Peyer's patch (tissue), 4 donors: Measurements from ENCODE around the gene IL21R. TPM values are rescaled to one million over a fixed set of nuclear protein-coding genes. Genes with fewer than 3 reads are reported as not detected.

Source experiments
- DNase-seq, 3 donors: peaks; one replicate each; pipeline ENCODE4 v3.0.0-alpha.2; 2017 to 2019
- H3K27ac ChIP-seq, 4 donors: fragments of 200-600 bp; sonication (generic); one replicate each; pipeline ENCODE4 v1.5.1; 2016 to 2019
- H3K27me3 ChIP-seq, 2 donors: fragments of 200-600 bp; sonication (generic); one replicate each; pipeline ENCODE4 v1.5.1; 2019
- H3K36me3 ChIP-seq, 3 donors: fragments of 200-600 bp; sonication (generic); one replicate each; pipeline ENCODE4 v1.5.1; 2016 to 2019
- H3K4me1 ChIP-seq, 4 donors: fragments of 200-600 bp; sonication (generic); one replicate each; pipeline ENCODE4 v1.5.1; 2016 to 2019
- H3K4me3 ChIP-seq, 4 donors: fragments of 200-600 bp; sonication (generic); 1 replicate in 3 of 4; 2 replicates in 1 of 4; pipeline ENCODE4 v1.5.1; 2016 to 2019; ENCODE audit warnings: mild to moderate bottlenecking in 1 of 4
- H3K9me3 ChIP-seq, 4 donors: fragments of 200-600 bp; sonication (generic); one replicate each; pipeline ENCODE4 v1.5.1; 2016 to 2019; ENCODE audit warnings: mild to moderate bottlenecking in 1 of 4
- POLR2A ChIP-seq, 2 donors: fragments of 450-650 bp; IDR thresholded peaks; one replicate each; pipeline ENCODE4 v1.5.1; 2017; ENCODE audit warnings: antibody characterized with exemption in 2 of 2, mild to moderate bottlenecking in 2 of 2, moderate library complexity in 2 of 2
- total RNA-seq, 4 donors: library from RNA; depleted of rRNA; stranded (reverse); fragments of >200 nt; gene quantifications; one replicate each; pipeline ENCODE4 v1.1.0, GENCODE V29; 2016
- TF ChIP-seq, protein P1 (sequence below), 6 experiments: fragments of 450-650 bp in 4 of 6; fragments of 200-600 bp in 2 of 6; sonication (generic) in 1 of 6; IDR thresholded peaks; one replicate each; pipeline ENCODE4 v1.5.1; 2017 to 2019; ENCODE audit warnings: antibody characterized with exemption in 6 of 6, mild to moderate bottlenecking in 3 of 6, moderate library complexity in 1 of 6

Gene IL21R
- total RNA-seq, 4 donors from 2014 or later, result 0.18 to 4.1 (median 1.3) TPM; not detected in 1

- Histone ChIP-seq H3K9me3 (no peaks in the 10 kb centered on the region), H3K4me3 (no peak overlapping the region), H3K4me1 (no peaks in the 10 kb centered on the region), H3K36me3 (peaks cover 0 to 65% (median 0%) of the 10 kb centered on the region in 3 donors), H3K27ac (no peak overlapping the region), H3K27me3 (no peaks in the 10 kb centered on the region)
- DNase-seq, result no peak
- TF ChIP-seq POLR2A (IDR thresholded peaks at IDR 0.05), result no peak
- TF ChIP-seq, protein P1, sequence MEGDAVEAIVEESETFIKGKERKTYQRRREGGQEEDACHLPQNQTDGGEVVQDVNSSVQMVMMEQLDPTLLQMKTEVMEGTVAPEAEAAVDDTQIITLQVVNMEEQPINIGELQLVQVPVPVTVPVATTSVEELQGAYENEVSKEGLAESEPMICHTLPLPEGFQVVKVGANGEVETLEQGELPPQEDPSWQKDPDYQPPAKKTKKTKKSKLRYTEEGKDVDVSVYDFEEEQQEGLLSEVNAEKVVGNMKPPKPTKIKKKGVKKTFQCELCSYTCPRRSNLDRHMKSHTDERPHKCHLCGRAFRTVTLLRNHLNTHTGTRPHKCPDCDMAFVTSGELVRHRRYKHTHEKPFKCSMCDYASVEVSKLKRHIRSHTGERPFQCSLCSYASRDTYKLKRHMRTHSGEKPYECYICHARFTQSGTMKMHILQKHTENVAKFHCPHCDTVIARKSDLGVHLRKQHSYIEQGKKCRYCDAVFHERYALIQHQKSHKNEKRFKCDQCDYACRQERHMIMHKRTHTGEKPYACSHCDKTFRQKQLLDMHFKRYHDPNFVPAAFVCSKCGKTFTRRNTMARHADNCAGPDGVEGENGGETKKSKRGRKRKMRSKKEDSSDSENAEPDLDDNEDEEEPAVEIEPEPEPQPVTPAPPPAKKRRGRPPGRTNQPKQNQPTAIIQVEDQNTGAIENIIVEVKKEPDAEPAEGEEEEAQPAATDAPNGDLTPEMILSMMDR (IDR thresholded peaks at IDR 0.05), result no peak
Observed at GRCh38 chr16:27461483-27462171, 59.7 kb downstream of the IL21R start.

DNA sequence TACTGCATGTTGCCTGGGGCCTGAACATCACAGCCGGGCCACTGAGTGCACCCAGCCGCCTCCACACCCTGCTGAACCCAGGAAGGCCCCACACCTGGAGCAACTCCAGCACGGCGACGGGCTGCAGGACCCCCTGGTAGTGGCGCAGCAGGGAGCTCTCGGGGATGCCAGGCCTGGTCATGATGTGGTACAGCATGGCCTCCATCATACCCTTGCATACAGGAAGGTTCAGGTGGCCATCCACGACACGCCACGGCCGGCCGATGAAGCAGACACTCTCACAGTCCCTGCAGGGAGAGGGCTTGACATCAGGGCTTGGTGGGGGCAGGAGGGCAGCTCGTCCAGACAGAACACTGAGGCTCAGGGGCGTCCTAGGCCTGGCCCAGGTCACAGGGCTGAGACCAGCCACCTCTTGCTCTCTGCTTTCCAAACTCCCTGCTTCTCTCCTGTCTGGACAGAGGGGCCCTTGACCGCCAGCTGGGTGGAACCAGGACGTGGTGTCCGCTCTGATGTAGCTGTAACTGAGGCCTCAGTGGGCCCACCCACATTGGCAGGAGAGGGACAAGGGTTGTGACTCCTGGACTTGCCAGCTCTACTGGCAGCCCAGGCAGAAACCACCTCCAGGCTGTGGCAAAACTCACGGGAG lies 60.3 kb downstream of the IL21R start:
- peaks cover 0 to 72% (median 0%) of the 10 kb centered on the region in 3 donors for H3K36me3 ChIP-seq
- no peak overlapping the region for H3K4me3 ChIP-seq
- no peaks in the 10 kb centered on the region for H3K9me3 ChIP-seq
- no peaks in the 10 kb centered on the region for H3K4me1 ChIP-seq
- no peaks in the 10 kb centered on the region for H3K27me3 ChIP-seq
- H3K27ac ChIP-seq, result no peak overlapping the region
- no peak for DNase-seq
- TF ChIP-seq POLR2A (IDR thresholded peaks at IDR 0.05), result no peak
- TF ChIP-seq, protein P1 (IDR thresholded peaks at IDR 0.05), result no peak

- Histone ChIP-seq H3K9me3 (no peaks in the 10 kb centered on the region), H3K4me3 (no peak overlapping the region), H3K4me1 (no peaks in the 10 kb centered on the region), H3K27ac (no peak overlapping the region), H3K27me3 (no peaks in the 10 kb centered on the region), H3K36me3 (peaks cover 0 to 79% (median 0%) of the 10 kb centered on the region in 3 donors)
- no peak for TF ChIP-seq POLR2A (IDR thresholded peaks at IDR 0.05)
- TF ChIP-seq, protein P1 (IDR thresholded peaks at IDR 0.05), result no peak
- no peak for DNase-seq
Observed at GRCh38 chr16:27462846-27463682, 61.1 kb downstream of the IL21R start.

GRCh38 chr16:27463741-27464591 lies 62.0 kb downstream of the IL21R start:
- TF ChIP-seq, protein P1 (IDR thresholded peaks at IDR 0.05), result no peak
- TF ChIP-seq POLR2A (IDR thresholded peaks at IDR 0.05), result no peak
- Histone ChIP-seq H3K36me3 (peaks cover 0 to 88% (median 0%) of the 10 kb centered on the region in 3 donors), H3K27me3 (no peaks in the 10 kb centered on the region), H3K4me1 (no peaks in the 10 kb centered on the region), H3K4me3 (no peak overlapping the region), H3K27ac (peak overlapping the region in 1 of 4 donors; percentile 49), H3K9me3 (no peaks in the 10 kb centered on the region)
- DNase-seq, result no peak
